AG09309 (cell line): ENCODE measurements around the gene CLEC16A.

Experiments used
- DNase-seq: peaks from one replicate; pipeline ENCODE4 v3.0.0-alpha.2; 2010; ENCODE audit warnings: low read depth
- H3K4me3 ChIP-seq: 2 replicates; pipeline ENCODE4 v1.5.1; 2011; ENCODE audit warnings: mild to moderate bottlenecking, low read depth, low read length, moderate library complexity; ENCODE audit not compliant: control insufficient read depth
- CTCF ChIP-seq: IDR thresholded peaks from 2 replicates; pipeline ENCODE4 v1.5.1; 2011; ENCODE audit warnings: mild to moderate bottlenecking, low read depth, low read length, inconsistent platforms; ENCODE audit not compliant: insufficient read depth, control insufficient read depth; ENCODE audit errors: missing control alignments

The CLEC16A gene

GRCh38 chr16:10995565-10995964 lies 51.2 kb downstream of the CLEC16A start:
- no peak for DNase-seq
- H3K4me3 ChIP-seq = no peak overlapping the region
- no peak for TF ChIP-seq CTCF

GRCh38 chr16:10997485-10997884 lies 53.1 kb downstream of the CLEC16A start:
- no peak for DNase-seq
- TF ChIP-seq CTCF = no peak
- H3K4me3 ChIP-seq = no peak overlapping the region

- no peak overlapping the region for H3K4me3 ChIP-seq
- no peak for DNase-seq
- no peak for TF ChIP-seq CTCF
Measured at GRCh38 chr16:10999300-10999699, 54.9 kb downstream of the CLEC16A start.

GRCh38 chr16:11001611-11002010 lies 57.2 kb downstream of the CLEC16A start:
- TF ChIP-seq CTCF = no peak
- no peak for DNase-seq
- no peak overlapping the region for H3K4me3 ChIP-seq

GRCh38 chr16:11003141-11003540 lies 58.8 kb downstream of the CLEC16A start:
- DNase-seq = no peak
- no peak overlapping the region for H3K4me3 ChIP-seq
- TF ChIP-seq CTCF = no peak

GRCh38 chr16:11004351-11004750 lies 60.0 kb downstream of the CLEC16A start:
- TF ChIP-seq CTCF = no peak
- no peak overlapping the region for H3K4me3 ChIP-seq
- DNase-seq = no peak
